ENCODE results near the gene SFRP5.

Gene SFRP5

GRCh38 chr10:97779975-97780374 is 8.2 kb upstream of the SFRP5 start:
- Histone ChIP-seq H3K4me1 (ENCODE audit: insufficient read depth, low read length) (peaks cover 25% of the 10 kb centered on the region; the same call in 1 of the 2 replicates), H3K36me3 (ENCODE audit: insufficient read depth, low read length) (no peaks in the 10 kb centered on the region), H3K9ac (ENCODE audit: low read depth, low read length) (no peak overlapping the region), H3K9me3 (ENCODE audit: control insufficient read depth, insufficient read depth, low read length) (no peaks in the 10 kb centered on the region)

DNA sequence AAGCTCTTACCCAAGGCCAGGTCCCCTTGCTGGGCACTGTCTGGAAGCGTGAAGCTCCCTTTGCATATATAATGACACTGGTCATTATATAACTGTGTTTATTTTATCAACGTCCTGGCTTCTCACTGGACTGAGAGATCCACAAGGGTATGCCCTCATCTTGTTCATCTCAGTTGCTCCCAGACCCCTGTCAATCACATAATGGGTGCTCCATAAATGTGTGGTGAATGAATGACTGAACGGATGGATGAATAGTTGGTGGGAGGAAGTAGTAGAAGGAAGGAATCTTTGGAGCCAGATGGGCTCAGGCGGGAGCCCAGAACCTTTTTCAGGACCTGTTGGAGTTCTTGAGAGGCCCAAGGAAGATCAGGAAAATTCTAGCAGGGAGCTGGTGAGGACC is 7.7 kb upstream of the SFRP5 start:
- Histone ChIP-seq H3K4me1 (ENCODE audit: insufficient read depth, low read length) (peaks cover 25% of the 10 kb centered on the region; the same call in 1 of the 2 replicates), H3K9me3 (ENCODE audit: control insufficient read depth, insufficient read depth, low read length) (no peaks in the 10 kb centered on the region), H3K9ac (ENCODE audit: low read depth, low read length) (no peak overlapping the region), H3K36me3 (ENCODE audit: insufficient read depth, low read length) (no peaks in the 10 kb centered on the region)

DNA sequence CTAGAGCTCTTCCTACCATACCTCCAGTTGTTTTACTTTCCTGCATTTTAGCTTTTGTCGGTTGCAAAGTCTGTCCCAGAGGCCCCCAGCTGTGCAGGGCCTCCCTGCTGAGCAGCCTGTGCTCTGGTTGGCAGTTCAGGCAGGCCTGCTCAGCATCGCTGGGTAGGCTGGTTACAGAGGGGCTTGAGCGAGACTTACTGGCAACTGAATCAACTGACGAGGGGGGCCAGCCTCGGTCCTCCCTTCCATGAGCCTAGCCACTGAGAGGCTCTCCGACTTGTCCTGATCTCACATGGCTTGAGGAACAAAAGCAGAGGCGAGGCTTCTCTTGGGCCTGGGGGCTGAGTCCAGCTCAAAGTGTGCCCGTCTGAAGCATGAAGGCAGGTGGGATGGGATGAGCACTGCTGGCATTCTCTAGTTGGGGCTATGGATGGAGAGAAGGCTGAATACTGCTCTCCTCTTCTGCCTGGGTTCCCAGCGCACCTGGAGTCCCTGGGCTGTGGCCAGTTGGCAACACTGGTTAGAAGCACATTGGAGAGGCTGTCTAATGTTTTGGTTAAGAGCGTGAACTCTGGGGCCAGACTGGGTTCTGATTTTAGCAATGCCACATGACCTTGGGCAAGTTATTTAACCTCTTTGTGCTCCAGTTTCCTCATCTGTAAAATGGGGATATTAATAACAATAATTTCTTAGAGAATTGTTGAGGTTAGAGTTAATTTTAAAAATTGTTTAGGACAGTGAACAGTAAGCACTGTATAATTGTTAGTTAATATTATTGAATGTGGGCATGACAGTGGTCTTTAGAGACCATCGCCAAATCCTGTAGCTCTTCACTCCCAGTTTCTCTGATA is 6.9 kb upstream of the SFRP5 start:
- Histone ChIP-seq H3K9ac (ENCODE audit: low read depth, low read length) (no peak overlapping the region; the same call in none of the 2 replicates), H3K4me1 (ENCODE audit: insufficient read depth, low read length) (peaks cover 25% of the 10 kb centered on the region; the same call in 1 of the 2 replicates), H3K9me3 (ENCODE audit: control insufficient read depth, insufficient read depth, low read length) (no peaks in the 10 kb centered on the region; the same call in 1 of the 2 replicates), H3K36me3 (ENCODE audit: insufficient read depth, low read length) (no peaks in the 10 kb centered on the region)

DNA sequence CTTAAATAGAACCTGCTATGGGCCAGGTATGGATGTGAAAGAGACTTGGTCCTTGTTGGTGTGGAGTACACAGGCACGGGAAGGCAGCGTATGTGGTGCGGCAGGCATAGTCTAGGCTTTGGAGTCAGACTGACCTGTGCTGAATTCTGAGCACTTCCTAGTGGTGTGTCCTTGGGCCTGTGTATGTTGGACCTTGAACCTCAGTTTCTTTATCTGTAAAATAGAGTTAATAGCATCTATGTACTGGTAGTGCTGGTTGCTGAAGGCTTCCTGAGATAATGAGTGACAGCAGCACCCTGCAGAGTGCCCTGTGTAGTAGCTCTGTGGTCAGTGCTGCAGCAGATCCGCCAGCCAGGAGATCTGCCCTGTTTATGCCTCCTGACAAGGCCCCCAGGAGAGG is 5.3 kb upstream of the SFRP5 start:
- H3K9me3 ChIP-seq (ENCODE audit: control insufficient read depth, insufficient read depth, low read length) = no peaks in the 10 kb centered on the region; the same call in 1 of the 2 replicates
- peaks cover 30% of the 10 kb centered on the region for H3K4me1 ChIP-seq (ENCODE audit: insufficient read depth, low read length)
- H3K36me3 ChIP-seq (ENCODE audit: insufficient read depth, low read length) = no peaks in the 10 kb centered on the region
- H3K9ac ChIP-seq (ENCODE audit: low read depth, low read length) = no peak overlapping the region

DNA sequence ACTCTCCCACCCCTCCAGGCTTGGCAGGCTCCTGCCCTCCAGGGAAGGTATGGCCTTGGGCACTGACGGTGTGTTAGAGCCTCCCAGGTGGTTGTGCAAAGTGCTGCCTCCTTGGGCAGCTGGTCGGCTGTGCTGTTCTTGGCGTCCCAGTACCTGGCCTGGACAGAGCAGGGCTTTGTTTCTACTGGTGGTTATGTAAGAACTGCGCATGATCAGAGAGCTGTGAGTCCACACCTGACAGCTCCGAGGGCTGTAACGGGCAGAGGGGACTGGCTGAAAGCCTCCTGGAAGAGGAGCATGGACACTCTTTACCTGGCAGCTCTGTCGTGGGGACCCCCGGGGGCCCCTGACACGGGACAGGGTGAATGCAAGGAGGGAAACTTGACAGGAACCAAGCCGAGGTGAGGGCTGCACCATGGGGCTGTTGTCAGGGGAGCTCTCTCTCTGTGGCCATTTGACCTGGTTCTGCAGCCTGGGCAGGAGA is 3.1 kb upstream of the SFRP5 start:
- H3K36me3 ChIP-seq (ENCODE audit: insufficient read depth, low read length) = no peaks in the 10 kb centered on the region
- H3K4me1 ChIP-seq (ENCODE audit: insufficient read depth, low read length) = peaks cover 14% of the 10 kb centered on the region
- H3K9ac ChIP-seq (ENCODE audit: low read depth, low read length) = no peak overlapping the region
- no peaks in the 10 kb centered on the region; the same call in 1 of the 2 replicates for H3K9me3 ChIP-seq (ENCODE audit: control insufficient read depth, insufficient read depth, low read length)

- Histone ChIP-seq H3K9me3 (ENCODE audit: control insufficient read depth, insufficient read depth, low read length) (no peaks in the 10 kb centered on the region; the same call in 1 of the 2 replicates), H3K36me3 (ENCODE audit: insufficient read depth, low read length) (no peaks in the 10 kb centered on the region), H3K4me1 (ENCODE audit: insufficient read depth, low read length) (peaks cover 7% of the 10 kb centered on the region), H3K9ac (ENCODE audit: low read depth, low read length) (no peak overlapping the region)
Observed at GRCh38 chr10:97773096-97773495, 1.3 kb upstream of the SFRP5 start.

DNA sequence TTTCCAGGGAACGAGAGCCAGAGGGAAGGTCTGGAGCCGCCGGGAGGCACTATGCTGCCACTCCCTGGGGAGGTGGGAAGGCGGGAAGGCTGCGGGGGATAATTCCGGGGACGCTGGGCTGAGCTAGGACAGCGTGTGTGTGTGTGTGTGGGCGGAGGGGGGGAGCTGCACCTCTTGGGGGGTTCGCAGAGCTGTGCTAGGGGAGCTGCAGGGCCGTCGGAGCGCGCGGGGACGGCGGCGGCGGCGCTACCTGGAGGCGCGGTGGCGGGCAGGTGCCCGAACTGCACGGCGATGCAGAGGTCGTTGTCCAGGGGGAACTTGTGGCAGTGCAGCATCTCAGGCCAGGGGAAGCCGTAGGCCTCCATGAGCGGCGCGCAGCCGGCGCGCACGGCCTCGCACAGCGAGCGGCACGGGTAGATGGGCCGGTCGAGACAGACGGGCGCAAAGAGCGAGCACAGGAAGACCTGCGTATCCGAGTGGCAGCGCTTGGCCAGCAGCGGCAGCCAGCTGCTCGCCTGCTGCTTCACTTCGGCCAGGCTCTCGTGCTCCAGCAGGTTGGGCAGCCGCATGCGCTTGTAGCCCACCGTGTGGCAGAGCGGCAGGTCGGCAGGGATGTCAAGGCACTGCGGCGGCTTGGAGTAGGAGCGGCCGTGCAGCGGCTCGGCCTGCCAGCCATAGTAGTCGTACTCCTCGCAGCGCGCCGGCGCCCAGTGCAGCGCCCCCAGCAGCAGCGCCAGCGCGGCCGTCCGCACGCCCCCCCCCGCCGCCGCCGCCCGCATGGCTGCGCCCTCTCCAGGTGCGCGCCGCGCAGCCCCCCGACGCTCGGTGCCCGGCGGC is 526 bp downstream of the SFRP5 start:
- H3K4me1 ChIP-seq (ENCODE audit: insufficient read depth, low read length) = peaks cover 7% of the 10 kb centered on the region

DNA sequence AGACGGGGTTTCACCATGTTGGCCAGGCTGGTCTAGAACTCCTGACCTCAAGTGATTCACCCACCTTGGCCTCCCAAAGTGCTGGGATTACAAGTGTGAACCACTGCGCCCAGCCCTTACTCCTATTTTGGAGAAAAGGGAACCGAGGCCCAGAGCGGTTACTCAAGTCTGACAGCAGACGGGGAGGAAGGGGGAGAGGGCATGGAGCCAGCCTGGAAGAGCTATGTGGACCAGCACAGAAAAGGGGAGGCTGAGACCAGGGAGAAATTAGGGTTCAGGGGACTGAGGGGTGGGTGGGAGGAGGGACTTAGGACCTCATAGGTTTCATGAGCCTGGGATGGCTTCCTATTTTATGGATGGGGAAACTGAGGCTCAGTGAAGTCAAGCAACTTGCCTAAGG is 1.5 kb downstream of the SFRP5 start:
- Histone ChIP-seq H3K36me3 (ENCODE audit: insufficient read depth, low read length) (no peaks in the 10 kb centered on the region), H3K4me1 (ENCODE audit: insufficient read depth, low read length) (peaks cover 7% of the 10 kb centered on the region), H3K9me3 (ENCODE audit: control insufficient read depth, insufficient read depth, low read length) (no peaks in the 10 kb centered on the region; the same call in 1 of the 2 replicates), H3K9ac (ENCODE audit: low read depth, low read length) (no peak overlapping the region)

More for the DNA sequence above, 526 bp downstream of the SFRP5 start:
- H3K36me3 ChIP-seq (ENCODE audit: insufficient read depth, low read length) = no peaks in the 10 kb centered on the region
- H3K9ac ChIP-seq (ENCODE audit: low read depth, low read length) = peak overlapping the region; percentile 44; the same call in 1 of the 2 replicates
- H3K9me3 ChIP-seq (ENCODE audit: control insufficient read depth, insufficient read depth, low read length) = no peaks in the 10 kb centered on the region; the same call in 1 of the 2 replicates

- Histone ChIP-seq H3K9ac (ENCODE audit: low read depth, low read length) (no peak overlapping the region), H3K36me3 (ENCODE audit: insufficient read depth, low read length) (no peaks in the 10 kb centered on the region), H3K9me3 (ENCODE audit: control insufficient read depth, insufficient read depth, low read length) (no peaks in the 10 kb centered on the region), H3K4me1 (ENCODE audit: insufficient read depth, low read length) (peaks cover 8% of the 10 kb centered on the region)
Observed at GRCh38 chr10:97768322-97769315, 3.2 kb downstream of the SFRP5 start.

DNA sequence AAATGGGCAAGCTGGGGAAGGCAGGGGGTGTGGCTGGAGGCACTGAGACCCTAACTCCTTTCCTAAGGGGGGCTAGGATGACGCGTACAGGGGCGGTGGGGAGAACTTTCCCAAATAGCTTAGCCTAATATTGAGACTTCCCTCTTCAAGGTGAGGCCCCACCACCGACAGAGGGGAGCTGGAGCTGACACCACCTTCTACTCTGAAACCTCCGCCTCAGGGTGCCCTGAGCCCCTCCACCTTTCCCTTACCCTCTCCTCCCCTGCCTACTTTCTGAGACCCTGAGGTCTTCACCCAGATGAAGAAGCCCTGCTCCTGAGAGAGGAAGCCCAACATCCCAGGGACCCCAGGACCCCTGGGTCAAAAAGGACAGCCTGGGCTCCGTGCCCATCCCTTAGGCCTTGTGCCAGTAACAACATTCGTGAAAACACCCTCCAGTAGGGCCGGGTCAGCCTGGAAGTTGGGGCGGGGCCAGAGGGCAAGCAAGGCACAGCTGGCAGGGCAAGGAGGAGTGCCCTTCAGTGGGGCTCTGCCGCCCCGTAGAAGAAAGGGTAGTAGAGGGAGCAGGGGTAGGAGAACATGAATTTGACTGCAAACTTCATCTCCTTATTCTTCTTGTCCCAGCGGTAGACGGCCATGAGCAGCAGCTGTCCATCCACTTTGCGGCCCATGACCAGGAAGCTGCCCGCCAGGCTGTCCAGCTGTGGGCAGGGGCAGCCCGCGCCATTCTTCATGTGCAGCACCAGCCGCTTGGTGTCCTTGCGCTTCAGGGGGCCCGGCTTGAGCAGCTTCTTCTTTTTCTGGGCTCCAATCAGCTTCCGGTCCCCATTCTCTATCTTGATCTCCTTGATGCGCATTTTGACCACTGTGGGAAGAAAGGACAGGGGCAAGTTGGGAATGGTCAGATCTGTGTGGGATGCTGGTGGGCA is 4.5 kb downstream of the SFRP5 start:
- no peaks in the 10 kb centered on the region for H3K36me3 ChIP-seq (ENCODE audit: insufficient read depth, low read length)
- H3K9me3 ChIP-seq (ENCODE audit: control insufficient read depth, insufficient read depth, low read length) = no peaks in the 10 kb centered on the region
- H3K9ac ChIP-seq (ENCODE audit: low read depth, low read length) = no peak overlapping the region
- peaks cover 7% of the 10 kb centered on the region for H3K4me1 ChIP-seq (ENCODE audit: insufficient read depth, low read length)

- peaks cover 7% of the 10 kb centered on the region for H3K4me1 ChIP-seq (ENCODE audit: insufficient read depth, low read length)
Observed at GRCh38 chr10:97766106-97766810, 5.5 kb downstream of the SFRP5 start.

GRCh38 chr10:97765201-97765600 is 6.6 kb downstream of the SFRP5 start:
- Histone ChIP-seq H3K36me3 (ENCODE audit: insufficient read depth, low read length) (peaks cover under 1% of the 10 kb centered on the region; the same call in 1 of the 2 replicates), H3K9me3 (ENCODE audit: control insufficient read depth, insufficient read depth, low read length) (no peaks in the 10 kb centered on the region), H3K9ac (ENCODE audit: low read depth, low read length) (no peak overlapping the region), H3K4me1 (ENCODE audit: insufficient read depth, low read length) (peaks cover 7% of the 10 kb centered on the region)

More at GRCh38 chr10:97766106-97766810, 5.5 kb downstream of the SFRP5 start:
- Histone ChIP-seq H3K36me3 (ENCODE audit: insufficient read depth, low read length) (no peaks in the 10 kb centered on the region), H3K9ac (ENCODE audit: low read depth, low read length) (no peak overlapping the region), H3K9me3 (ENCODE audit: control insufficient read depth, insufficient read depth, low read length) (no peaks in the 10 kb centered on the region)
